Measurements from ENCODE around the gene ZNF385D.

Gene ZNF385D

DNA sequence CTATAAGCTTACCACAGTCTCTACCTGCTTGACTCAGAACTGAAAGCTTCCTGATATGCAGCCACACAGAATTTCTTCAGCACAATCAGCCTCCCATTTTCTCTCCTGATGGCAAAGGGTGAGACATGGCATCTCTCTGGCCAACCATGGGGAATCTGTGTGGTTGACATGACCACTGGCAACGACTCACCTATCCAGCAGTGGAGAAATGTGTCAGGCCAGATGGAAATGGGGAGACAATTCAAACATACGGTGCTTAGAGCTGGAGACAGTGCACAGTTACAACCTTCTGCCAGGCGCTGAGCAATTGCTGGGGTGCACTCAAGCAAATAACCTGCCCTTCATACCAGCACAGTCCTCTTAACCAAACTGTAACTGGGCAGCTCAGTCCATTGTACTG is 3.6 kb downstream of the ZNF385D start:
- Histone ChIP-seq H3K4me1 (ENCODE audit: insufficient read depth, low read length) (peaks cover 8% of the 10 kb centered on the region), H3K27ac (ENCODE audit: low read depth, low read length) (no peak overlapping the region), H3K4me3 (ENCODE audit: low read depth in 1 of 2, low read length in 2 of 2) (no peak overlapping the region), H3K9ac (ENCODE audit: low read length) (no peak overlapping the region), H3K27me3 (ENCODE audit: control insufficient read depth in 1 of 2, insufficient read depth in 2 of 2, low read length in 2 of 2) (peaks cover 0 to 4% of the 10 kb centered on the region in 2 donors), H3K36me3 (ENCODE audit: insufficient read depth, low read length) (no peaks in the 10 kb centered on the region), H3K9me3 (ENCODE audit: low read length) (no peaks in the 10 kb centered on the region)

DNA sequence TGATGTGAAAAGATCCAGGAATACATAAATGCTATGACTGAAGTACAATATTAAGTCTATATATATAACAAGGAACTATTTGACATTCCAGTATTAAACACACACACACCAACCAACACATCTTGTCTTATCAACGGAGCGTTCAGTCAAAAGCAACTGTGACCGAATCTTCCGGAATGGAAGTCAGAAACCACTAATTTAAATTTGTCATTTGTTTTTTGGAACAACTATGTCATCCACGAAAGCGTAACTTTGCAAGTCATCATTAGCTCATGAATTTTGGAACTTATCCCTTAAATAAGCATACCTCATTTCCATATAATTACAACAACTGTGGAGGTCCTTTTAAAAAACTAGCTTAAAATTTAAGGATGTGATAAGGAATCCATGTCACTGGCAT is 5.0 kb downstream of the ZNF385D start:
- Histone ChIP-seq H3K27ac (ENCODE audit: low read depth, low read length) (no peak overlapping the region), H3K36me3 (ENCODE audit: insufficient read depth, low read length) (no peaks in the 10 kb centered on the region), H3K9ac (ENCODE audit: low read length) (no peak overlapping the region), H3K4me1 (ENCODE audit: insufficient read depth, low read length) (peaks cover 8% of the 10 kb centered on the region), H3K27me3 (ENCODE audit: control insufficient read depth in 1 of 2, insufficient read depth in 2 of 2, low read length in 2 of 2) (peaks cover 0 to 4% of the 10 kb centered on the region in 2 donors), H3K9me3 (ENCODE audit: low read length) (no peaks in the 10 kb centered on the region), H3K4me3 (ENCODE audit: low read depth in 1 of 2, low read length in 2 of 2) (no peak overlapping the region)

DNA sequence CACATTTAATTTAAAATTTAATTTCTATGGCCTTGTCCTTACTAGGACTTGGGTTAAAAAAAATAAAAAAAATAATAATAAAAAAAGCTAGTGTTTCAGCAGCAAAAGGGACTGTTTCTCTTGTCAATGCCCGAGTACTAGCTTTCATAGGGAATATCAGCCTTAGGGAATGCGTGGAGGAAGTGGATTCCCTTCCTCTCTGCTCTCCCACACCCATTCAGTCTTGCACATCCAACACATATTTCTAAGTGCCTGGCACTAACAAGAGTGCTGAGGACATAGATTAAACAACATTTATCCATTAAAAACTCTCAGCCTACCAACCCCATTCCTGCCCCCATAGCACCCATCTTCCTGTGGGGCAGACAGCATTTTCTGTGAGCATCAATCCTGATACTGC is 6.2 kb downstream of the ZNF385D start:
- H3K36me3 ChIP-seq (ENCODE audit: insufficient read depth, low read length) = no peaks in the 10 kb centered on the region
- H3K9me3 ChIP-seq (ENCODE audit: low read length) = no peaks in the 10 kb centered on the region
- no peak overlapping the region for H3K9ac ChIP-seq (ENCODE audit: low read length)
- H3K4me1 ChIP-seq (ENCODE audit: insufficient read depth, low read length) = no peaks in the 10 kb centered on the region
- no peaks in the 10 kb centered on the region for H3K27me3 ChIP-seq (ENCODE audit: control insufficient read depth in 1 of 2, insufficient read depth in 2 of 2, low read length in 2 of 2)
- no peak overlapping the region for H3K27ac ChIP-seq (ENCODE audit: low read depth, low read length)
- H3K4me3 ChIP-seq (ENCODE audit: low read depth in 1 of 2, low read length in 2 of 2) = no peak overlapping the region

DNA sequence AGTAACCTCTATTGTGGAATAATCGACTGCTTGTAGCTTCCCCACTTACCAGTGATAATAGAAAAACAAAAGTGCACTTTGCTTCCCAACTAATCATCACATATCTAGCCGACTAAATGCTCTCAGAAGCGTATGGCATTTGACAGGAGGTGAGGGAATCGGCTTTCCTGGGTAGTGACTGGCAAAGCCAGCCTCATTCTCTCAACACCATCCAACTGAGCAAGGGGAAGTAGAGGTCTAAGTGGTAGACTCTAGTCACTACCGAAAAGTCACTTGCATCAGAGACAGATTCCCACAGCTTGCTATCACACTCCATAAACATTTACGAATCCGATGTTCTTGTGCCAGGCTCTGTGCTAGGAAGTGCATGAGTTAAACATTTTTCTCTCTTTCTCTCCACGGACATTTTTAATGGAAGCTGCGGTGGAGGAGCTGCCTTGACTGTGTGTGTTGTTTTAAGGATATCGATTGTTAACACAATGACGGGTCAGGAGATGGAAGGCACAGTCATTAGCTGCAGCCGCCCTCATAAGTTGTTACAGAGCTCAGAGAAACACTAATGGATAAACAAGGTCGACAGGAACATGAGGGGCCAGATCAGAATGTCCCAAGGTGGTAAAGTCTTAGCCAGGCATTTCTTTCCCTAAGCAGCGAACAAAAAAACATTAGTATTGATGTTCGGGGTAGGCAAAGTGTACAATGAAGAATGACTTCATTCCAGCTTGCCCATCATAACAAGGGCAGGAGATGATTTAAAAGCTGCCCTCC is 11.9 kb downstream of the ZNF385D start:
- H3K36me3 ChIP-seq (ENCODE audit: insufficient read depth, low read length) = no peaks in the 10 kb centered on the region
- no peaks in the 10 kb centered on the region for H3K4me1 ChIP-seq (ENCODE audit: insufficient read depth, low read length)
- H3K4me3 ChIP-seq (ENCODE audit: low read depth in 1 of 2, low read length in 2 of 2) = no peak overlapping the region
- H3K9me3 ChIP-seq (ENCODE audit: low read length) = no peaks in the 10 kb centered on the region
- H3K27ac ChIP-seq (ENCODE audit: low read depth, low read length) = no peak overlapping the region
- no peaks in the 10 kb centered on the region for H3K27me3 ChIP-seq (ENCODE audit: control insufficient read depth in 1 of 2, insufficient read depth in 2 of 2, low read length in 2 of 2)
- H3K9ac ChIP-seq (ENCODE audit: low read length) = no peak overlapping the region

DNA sequence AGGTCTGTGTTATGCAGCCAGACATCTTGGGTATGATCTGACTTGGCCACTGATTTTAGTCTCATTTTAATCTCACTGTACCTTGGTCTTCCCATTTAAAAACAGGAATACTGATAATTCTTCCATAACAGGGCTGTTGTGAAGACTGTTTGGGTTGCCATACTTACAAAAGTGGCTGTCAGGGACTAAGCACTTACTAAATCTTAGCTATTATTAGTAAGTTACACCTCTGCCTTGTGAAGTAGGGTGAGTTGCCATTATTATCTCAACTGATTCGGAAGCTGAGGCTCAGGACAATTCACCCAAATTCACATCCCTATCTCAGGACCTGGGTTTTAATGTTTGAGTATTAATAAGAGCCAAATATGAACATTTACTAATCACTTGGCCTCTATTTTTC is 12.7 kb downstream of the ZNF385D start:
- no peaks in the 10 kb centered on the region for H3K27me3 ChIP-seq (ENCODE audit: control insufficient read depth in 1 of 2, insufficient read depth in 2 of 2, low read length in 2 of 2)
- no peak overlapping the region for H3K4me3 ChIP-seq (ENCODE audit: low read depth in 1 of 2, low read length in 2 of 2)
- H3K4me1 ChIP-seq (ENCODE audit: insufficient read depth, low read length) = no peaks in the 10 kb centered on the region
- H3K36me3 ChIP-seq (ENCODE audit: insufficient read depth, low read length) = no peaks in the 10 kb centered on the region
- no peak overlapping the region for H3K27ac ChIP-seq (ENCODE audit: low read depth, low read length)
- H3K9me3 ChIP-seq (ENCODE audit: low read length) = no peaks in the 10 kb centered on the region
- no peak overlapping the region for H3K9ac ChIP-seq (ENCODE audit: low read length)

DNA sequence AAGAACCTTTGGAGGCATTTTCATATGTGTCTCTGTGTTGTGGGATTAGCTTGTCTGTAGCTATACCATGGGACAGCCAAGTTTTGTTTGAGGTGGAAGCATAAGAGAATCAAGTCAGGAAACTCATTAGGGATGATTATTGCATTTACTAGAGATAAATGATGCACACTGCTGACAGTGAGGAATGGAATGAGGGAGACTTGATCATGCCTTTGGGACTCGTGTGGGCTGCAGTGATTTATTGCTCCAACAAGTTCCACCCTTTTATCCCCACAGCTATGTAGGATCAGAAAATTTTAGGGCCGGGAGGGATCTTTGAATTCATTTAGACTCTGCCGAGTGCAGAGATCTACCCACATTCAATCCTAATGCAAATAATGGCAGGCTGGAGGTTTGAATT is 16.3 kb downstream of the ZNF385D start:
- H3K36me3 ChIP-seq (ENCODE audit: insufficient read depth, low read length) = no peaks in the 10 kb centered on the region
- H3K27me3 ChIP-seq (ENCODE audit: control insufficient read depth in 1 of 2, insufficient read depth in 2 of 2, low read length in 2 of 2) = no peaks in the 10 kb centered on the region
- H3K9me3 ChIP-seq (ENCODE audit: low read length) = no peaks in the 10 kb centered on the region
- H3K9ac ChIP-seq (ENCODE audit: low read length) = no peak overlapping the region
- no peak overlapping the region for H3K27ac ChIP-seq (ENCODE audit: low read depth, low read length)
- no peak overlapping the region for H3K4me3 ChIP-seq (ENCODE audit: low read depth in 1 of 2, low read length in 2 of 2)
- no peaks in the 10 kb centered on the region for H3K4me1 ChIP-seq (ENCODE audit: insufficient read depth, low read length)

DNA sequence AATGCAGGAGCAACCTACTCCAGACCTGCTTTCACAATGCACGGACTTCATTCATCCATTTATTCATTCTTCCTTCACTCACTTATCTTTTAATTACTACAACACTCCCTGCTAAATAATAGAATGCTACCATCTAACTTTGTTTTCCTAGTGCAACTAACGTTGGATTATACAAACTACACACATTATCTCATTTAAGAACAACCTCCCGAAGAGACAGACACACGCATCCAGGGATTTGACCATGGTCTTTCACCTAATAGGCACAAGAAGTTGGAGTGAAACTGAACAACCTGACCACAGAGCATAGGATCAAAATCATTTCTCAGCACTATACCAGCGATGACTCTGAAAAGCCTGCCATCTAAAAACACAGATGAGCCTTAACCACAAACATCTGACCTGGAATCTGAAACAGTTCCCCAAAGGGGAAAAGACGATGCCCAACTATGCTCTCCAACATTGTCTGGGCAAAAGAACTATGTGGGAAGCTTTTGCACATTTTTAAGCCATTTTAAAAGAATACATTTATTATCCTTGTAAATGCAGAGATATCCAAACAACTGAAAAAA is 21.0 kb downstream of the ZNF385D start:
- no peaks in the 10 kb centered on the region for H3K36me3 ChIP-seq (ENCODE audit: insufficient read depth, low read length)
- H3K9me3 ChIP-seq (ENCODE audit: low read length) = no peaks in the 10 kb centered on the region
- no peak overlapping the region for H3K9ac ChIP-seq (ENCODE audit: low read length)
- H3K4me1 ChIP-seq (ENCODE audit: insufficient read depth, low read length) = no peaks in the 10 kb centered on the region
- no peak overlapping the region for H3K27ac ChIP-seq (ENCODE audit: low read depth, low read length)
- no peaks in the 10 kb centered on the region for H3K27me3 ChIP-seq (ENCODE audit: control insufficient read depth in 1 of 2, insufficient read depth in 2 of 2, low read length in 2 of 2)
- no peak overlapping the region for H3K4me3 ChIP-seq (ENCODE audit: low read depth in 1 of 2, low read length in 2 of 2)

DNA sequence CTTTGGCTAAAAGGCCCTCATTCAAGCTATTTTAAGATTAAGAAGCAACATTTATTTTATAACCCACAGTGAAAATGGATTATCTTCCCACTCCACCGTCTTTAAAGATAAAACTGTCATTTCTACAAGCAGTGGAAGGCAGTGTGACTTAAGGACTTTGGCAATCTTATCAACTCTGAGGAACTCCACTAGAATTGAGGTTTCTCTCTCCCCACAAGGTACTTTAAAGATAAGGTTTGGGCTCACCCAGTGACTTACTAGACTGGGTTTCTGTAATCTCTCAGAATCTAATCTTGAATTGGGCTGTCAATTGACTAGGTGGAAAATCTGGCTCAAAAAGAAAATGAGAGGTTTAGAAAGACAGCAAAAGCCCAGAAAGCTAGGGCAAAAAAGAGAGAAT is 21.7 kb downstream of the ZNF385D start:
- H3K36me3 ChIP-seq (ENCODE audit: insufficient read depth, low read length) = no peaks in the 10 kb centered on the region
- no peaks in the 10 kb centered on the region for H3K27me3 ChIP-seq (ENCODE audit: control insufficient read depth in 1 of 2, insufficient read depth in 2 of 2, low read length in 2 of 2)
- no peak overlapping the region for H3K4me3 ChIP-seq (ENCODE audit: low read depth in 1 of 2, low read length in 2 of 2)
- H3K4me1 ChIP-seq (ENCODE audit: insufficient read depth, low read length) = no peaks in the 10 kb centered on the region
- H3K27ac ChIP-seq (ENCODE audit: low read depth, low read length) = no peak overlapping the region
- H3K9me3 ChIP-seq (ENCODE audit: low read length) = no peaks in the 10 kb centered on the region
- H3K9ac ChIP-seq (ENCODE audit: low read length) = no peak overlapping the region

DNA sequence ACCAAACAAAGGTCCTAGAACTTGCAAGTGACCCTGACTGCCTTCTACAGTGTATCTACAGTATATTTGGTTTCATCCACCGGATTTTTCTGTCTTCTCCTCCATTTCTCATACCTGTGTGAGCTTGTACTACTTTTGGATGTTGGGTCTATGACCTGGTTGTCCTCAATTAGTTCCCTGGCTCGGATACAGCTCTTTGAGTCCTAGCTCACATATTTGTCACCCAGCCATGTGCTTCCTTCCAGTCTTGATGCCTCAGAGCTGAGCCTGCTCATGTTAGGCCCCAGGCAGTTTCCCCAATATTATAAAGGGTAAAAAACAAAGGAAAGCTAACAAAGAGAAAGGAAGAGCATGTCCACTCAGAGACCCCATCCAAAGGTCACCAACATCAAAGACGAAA is 28.2 kb downstream of the ZNF385D start:
- H3K27ac ChIP-seq (ENCODE audit: low read depth, low read length) = no peak overlapping the region
- H3K4me1 ChIP-seq (ENCODE audit: insufficient read depth, low read length) = no peaks in the 10 kb centered on the region
- no peaks in the 10 kb centered on the region for H3K27me3 ChIP-seq (ENCODE audit: control insufficient read depth in 1 of 2, insufficient read depth in 2 of 2, low read length in 2 of 2)
- H3K36me3 ChIP-seq (ENCODE audit: insufficient read depth, low read length) = no peaks in the 10 kb centered on the region
- H3K9ac ChIP-seq (ENCODE audit: low read length) = no peak overlapping the region
- no peak overlapping the region for H3K4me3 ChIP-seq (ENCODE audit: low read depth in 1 of 2, low read length in 2 of 2)
- no peaks in the 10 kb centered on the region for H3K9me3 ChIP-seq (ENCODE audit: low read length)

DNA sequence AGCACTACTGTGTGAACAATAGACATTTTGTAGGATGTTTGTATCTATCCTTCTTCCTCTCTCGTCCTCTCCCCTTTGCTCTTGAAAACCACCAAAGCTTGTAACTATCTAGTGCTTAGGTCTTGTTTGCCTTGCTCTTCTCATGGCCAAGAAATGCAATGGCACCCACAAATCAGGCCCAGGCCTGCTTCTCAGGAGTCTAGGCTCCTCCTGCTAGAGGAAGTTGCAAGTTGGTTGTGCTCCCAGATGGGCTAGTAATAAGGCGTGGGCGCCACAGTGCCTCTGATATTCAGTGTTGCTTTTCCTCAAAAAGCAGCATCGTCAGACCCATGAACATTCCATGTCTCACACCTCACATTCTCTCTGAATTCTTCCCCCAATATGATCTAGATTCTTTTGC is 28.7 kb downstream of the ZNF385D start:
- Histone ChIP-seq H3K9ac (ENCODE audit: low read length) (no peak overlapping the region), H3K36me3 (ENCODE audit: insufficient read depth, low read length) (no peaks in the 10 kb centered on the region), H3K4me1 (ENCODE audit: insufficient read depth, low read length) (no peaks in the 10 kb centered on the region), H3K4me3 (ENCODE audit: low read depth in 1 of 2, low read length in 2 of 2) (no peak overlapping the region), H3K27me3 (ENCODE audit: control insufficient read depth in 1 of 2, insufficient read depth in 2 of 2, low read length in 2 of 2) (no peaks in the 10 kb centered on the region), H3K27ac (ENCODE audit: low read depth, low read length) (no peak overlapping the region), H3K9me3 (ENCODE audit: low read length) (no peaks in the 10 kb centered on the region)

DNA sequence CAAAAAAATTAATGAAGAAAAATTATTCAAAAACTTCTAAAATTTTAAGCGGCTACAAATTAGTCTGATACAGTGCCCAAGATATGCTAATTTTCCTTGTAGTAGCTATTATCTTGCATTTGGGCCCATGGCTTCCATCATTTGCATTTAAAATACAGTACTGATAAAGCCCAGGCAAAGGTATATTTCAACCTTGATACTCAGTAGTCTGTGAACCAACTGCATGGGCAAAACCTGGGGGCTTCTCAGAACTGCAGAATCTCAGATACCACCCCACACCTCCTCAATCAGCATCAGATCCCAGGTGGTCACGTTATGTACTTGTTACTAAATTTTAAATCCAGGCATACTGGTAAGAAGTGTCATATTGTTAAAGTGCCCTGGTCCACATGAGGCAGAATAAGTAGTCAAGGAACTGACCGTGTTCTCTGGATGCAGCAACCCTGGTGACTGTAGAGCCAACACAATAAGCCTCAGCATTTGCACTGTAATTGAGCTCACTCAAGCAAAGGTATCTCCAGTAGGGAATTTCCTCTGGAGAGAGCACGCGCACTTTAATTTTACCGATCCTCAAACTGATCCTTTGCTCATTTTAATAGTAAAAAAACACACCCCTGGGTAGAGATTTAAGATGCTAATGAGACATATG is 31.9 kb downstream of the ZNF385D start:
- Histone ChIP-seq H3K9ac (ENCODE audit: low read length) (no peak overlapping the region), H3K27me3 (ENCODE audit: control insufficient read depth in 1 of 2, insufficient read depth in 2 of 2, low read length in 2 of 2) (no peaks in the 10 kb centered on the region), H3K36me3 (ENCODE audit: insufficient read depth, low read length) (no peaks in the 10 kb centered on the region), H3K4me1 (ENCODE audit: insufficient read depth, low read length) (no peaks in the 10 kb centered on the region), H3K4me3 (ENCODE audit: low read depth in 1 of 2, low read length in 2 of 2) (no peak overlapping the region), H3K9me3 (ENCODE audit: low read length) (no peaks in the 10 kb centered on the region), H3K27ac (ENCODE audit: low read depth, low read length) (no peak overlapping the region)
